ENCODE data around the gene CD300C. TPM values are rescaled to one million over a fixed set of nuclear protein-coding genes. Genes with fewer than 3 reads are reported as not detected.
A peak's percentile ranks its signal among the peaks of the same experiment; 100 is the strongest.

The CD300C gene
- total and polyA plus RNA-seq, 8 donors, result 0.40 to 11.0 (median 0.56) TPM

- intact Hi-C loops (cut with DNase I), result no loop called here
- Histone ChIP-seq H3K36me3 (no peaks in the 10 kb centered on the region), H3K27ac (no peak overlapping the region), H3K4me3 (no peak overlapping the region), H3K27me3 (peaks cover 0 to 6% of the 10 kb centered on the region in 2 donors), H3K4me1 (peaks cover 0 to 9% of the 10 kb centered on the region in 2 donors), H3K9me3 (no peaks in the 10 kb centered on the region)
- TF ChIP-seq CTCF (IDR thresholded peaks at IDR 0.05), result no peak
- ATAC-seq (no peak), DNase-seq (no peak)
These were observed 48.4 kb downstream of the CD300C start for GRCh38 chr17:74497471-74497870.

- Histone ChIP-seq H3K4me1 (peaks cover 0 to 13% of the 10 kb centered on the region in 2 donors), H3K27ac (no peak overlapping the region), H3K36me3 (no peaks in the 10 kb centered on the region), H3K9me3 (no peaks in the 10 kb centered on the region), H3K27me3 (peaks cover 0 to 6% of the 10 kb centered on the region in 2 donors), H3K4me3 (no peak overlapping the region)
- intact Hi-C loops (cut with DNase I), result no loop called here
- TF ChIP-seq CTCF (IDR thresholded peaks at IDR 0.05), result peak; percentile 88 to 96
- ATAC-seq (peak; percentile 98), DNase-seq (peak; percentile 36 to 82 (median 70))
These were observed 52.5 kb downstream of the CD300C start for GRCh38 chr17:74493331-74493833.

GRCh38 chr17:74491626-74492025, 54.3 kb downstream of the CD300C start:
- no peak for DNase-seq
- H3K36me3 ChIP-seq, result no peaks in the 10 kb centered on the region
- H3K4me3 ChIP-seq, result no peak overlapping the region
- peaks cover 0 to 13% of the 10 kb centered on the region in 2 donors for H3K4me1 ChIP-seq
- no peak overlapping the region for H3K27ac ChIP-seq
- ATAC-seq, result peak; percentile 41
- H3K9me3 ChIP-seq, result no peaks in the 10 kb centered on the region
- H3K27me3 ChIP-seq, result peaks cover 0 to 6% of the 10 kb centered on the region in 2 donors
- intact Hi-C loops (cut with DNase I), result no loop called here
- no peak for TF ChIP-seq CTCF (IDR thresholded peaks at IDR 0.05)

Other genes with a start within 250 kb of the CD300C start
- gene KIF19, start 219.9 kb downstream of the CD300C start, total RNA-seq, result 1 to 10 TPM in 1 of 2 donors, not detected in 1; 1.5 TPM
- gene KIF19, start 219.9 kb downstream of the CD300C start, polyA plus RNA-seq (ENCODE audit: insufficient read length in 6 of 6), result 1 to 10 TPM in 5 of 6 donors, under 1 TPM in 1; 0.61 to 2.6 (median 1.5) TPM
- gene BTBD17, start 184.2 kb downstream of the CD300C start, total RNA-seq, result not detected
- 1 to 10 TPM in 4 of 6 donors, under 1 TPM in 2; 0.60 to 1.2 (median 1.0) TPM for gene BTBD17, start 184.2 kb downstream of the CD300C start, polyA plus RNA-seq (ENCODE audit: insufficient read length in 6 of 6)
- not detected for gene GPR142, start 178.6 kb downstream of the CD300C start, total RNA-seq
- under 1 TPM in 2 of 6 donors, not detected in 4; 0.08 TPM for gene GPR142, start 178.6 kb downstream of the CD300C start, polyA plus RNA-seq (ENCODE audit: insufficient read length in 6 of 6)
- 100 to 1,000 TPM in 1 of 2 donors, 10 to 100 TPM in 1; 47.8 to 107 TPM for gene GPRC5C, start 114.0 kb downstream of the CD300C start, total RNA-seq
- 10 to 100 TPM; 47.3 to 69.5 (median 54.1) TPM for gene GPRC5C, start 114.0 kb downstream of the CD300C start, polyA plus RNA-seq (ENCODE audit: insufficient read length in 6 of 6)
- gene CD300A, start 79.5 kb downstream of the CD300C start, total RNA-seq, result 10 to 100 TPM in 1 of 2 donors, 1 to 10 TPM in 1; 9.1 to 35.5 TPM
- gene CD300A, start 79.5 kb downstream of the CD300C start, polyA plus RNA-seq (ENCODE audit: insufficient read length in 6 of 6), result 1 to 10 TPM; 1.6 to 3.6 (median 2.1) TPM
- 1 to 10 TPM in 1 of 2 donors, under 1 TPM in 1; 0.58 to 1.6 TPM for gene CD300LB, start 14.6 kb downstream of the CD300C start, total RNA-seq
- gene CD300LB, start 14.6 kb downstream of the CD300C start, polyA plus RNA-seq (ENCODE audit: insufficient read length in 6 of 6), result under 1 TPM; 0.13 to 0.44 (median 0.23) TPM
- under 1 TPM in 1 of 2 donors, not detected in 1; 0.76 TPM for gene CD300H, start 21.4 kb upstream of the CD300C start, total RNA-seq
- gene CD300H, start 21.4 kb upstream of the CD300C start, polyA plus RNA-seq (ENCODE audit: insufficient read length in 6 of 6), result under 1 TPM in 2 of 6 donors, not detected in 4; 0.32 to 0.64 TPM
- under 1 TPM in 1 of 2 donors, not detected in 1; 0.29 TPM for gene CD300LD, start 46.2 kb upstream of the CD300C start, total RNA-seq
- gene CD300LD, start 46.2 kb upstream of the CD300C start, polyA plus RNA-seq (ENCODE audit: insufficient read length in 6 of 6), result not detected
- gene CD300E, start 77.6 kb upstream of the CD300C start, total RNA-seq, result 10 to 100 TPM in 1 of 2 donors, 1 to 10 TPM in 1; 3.2 to 28.7 TPM
- under 1 TPM; 0.24 to 0.74 (median 0.42) TPM for gene CD300E, start 77.6 kb upstream of the CD300C start, polyA plus RNA-seq (ENCODE audit: insufficient read length in 6 of 6)
- gene CD300LF, start 166.8 kb upstream of the CD300C start, total RNA-seq, result 10 to 100 TPM; 18.7 to 26.7 TPM
- gene CD300LF, start 166.8 kb upstream of the CD300C start, polyA plus RNA-seq (ENCODE audit: insufficient read length in 6 of 6), result under 1 TPM; 0.33 to 0.85 (median 0.63) TPM
- 1 to 10 TPM; 3.2 to 4.8 TPM for gene RAB37, start 191.1 kb upstream of the CD300C start, total RNA-seq
- gene RAB37, start 191.1 kb upstream of the CD300C start, polyA plus RNA-seq (ENCODE audit: insufficient read length in 6 of 6), result 10 to 100 TPM in 5 of 6 donors, 1 to 10 TPM in 1; 9.4 to 11.2 (median 10.5) TPM
- gene NHERF1, start 202.5 kb upstream of the CD300C start, total RNA-seq, result 10 to 100 TPM; 25.5 to 37.5 TPM
- gene NHERF1, start 202.5 kb upstream of the CD300C start, polyA plus RNA-seq (ENCODE audit: insufficient read length in 6 of 6), result 10 to 100 TPM; 44.9 to 65.5 (median 52.2) TPM
- gene NAT9, start 230.2 kb upstream of the CD300C start, total RNA-seq, result 10 to 100 TPM; 42.8 to 45.8 TPM
- 10 to 100 TPM; 40.3 to 52.8 (median 47.9) TPM for gene NAT9, start 230.2 kb upstream of the CD300C start, polyA plus RNA-seq (ENCODE audit: insufficient read length in 6 of 6)

Data from left lung (tissue), 10 donors.